Measurements from ENCODE around the gene WNK4. TPM values are rescaled to one million over a fixed set of nuclear protein-coding genes. Genes with fewer than 3 reads are reported as not detected.

Gene WNK4
- total and polyA plus RNA-seq, 10 of the 15 experiments (the other 5 are each of a cell fraction or from before 2014, with no cell fraction given): 0.06 to 0.29 (median 0.13) TPM; not detected in 5

- POLR2A ChIA-PET: no interaction called here
- WGBS (ENCODE audit: insufficient coverage, insufficient replicate concordance, low lambda C conversion rate, missing lambda C conversion rate): 52% methylated on average over 31 of the region's 39 CpGs
- no peaks in the 10 kb centered on the region; the same call in 2 of the 3 replicates for H3K9me3 ChIP-seq (replicated peaks; ENCODE audit: control insufficient read depth, insufficient read depth, low read length)
- H3K79me2 ChIP-seq (ENCODE audit: control insufficient read depth, insufficient read depth, low read length): no peaks in the 10 kb centered on the region
- peaks cover 7 to 21% of the 10 kb centered on the region in 2 experiments for H3K27me3 ChIP-seq (replicated peaks in 1 of 2; ENCODE audit: control insufficient read depth in 2 of 2, insufficient read depth in 2 of 2, low read length in 1 of 2)
- no peak for DNase-seq (ENCODE audit: low read depth, low spot score)
- FAIRE-seq: no peak
- H4K20me1 ChIP-seq (ENCODE audit: control insufficient read depth, insufficient read depth): no peaks in the 10 kb centered on the region; the same call in 1 of the 2 replicates
- no peak overlapping the region for H3K4me2 ChIP-seq (ENCODE audit: control insufficient read depth, insufficient read depth)
- RAD21 ChIA-PET (ENCODE audit: unreplicated experiment): interaction anchor here (0.7 kb wide), 1 partner anchor 39 kb away, joined by 3 read pairs; no protein-coding TSS in a partner anchor
- CTCF ChIA-PET: no interaction called here
- in situ Hi-C loops (cut with MboI) (no loop called here), intact Hi-C loops (cut with micrococcal nuclease; ENCODE audit: unreplicated experiment) (no loop called here)
- no peak overlapping the region for H2AFZ ChIP-seq (ENCODE audit: control insufficient read depth, low read depth, low read length)
- H3K4me1 ChIP-seq (ENCODE audit: control insufficient read depth, insufficient read depth, low read length): peaks cover under 1% of the 10 kb centered on the region
- no peak; the same call in 2 of the 3 replicates for ATAC-seq
- TF ChIP-seq POU2F2 (IDR thresholded peaks at IDR 0.05; ENCODE audit: borderline replicate concordance, low read depth, low read length): no peak
- TF ChIP-seq YBX1 (IDR thresholded peaks at IDR 0.05): no peak
- TF ChIP-seq CEBPB (IDR thresholded peaks at IDR 0.05; ENCODE audit: borderline replicate concordance in 1 of 2, low read depth in 2 of 2, low read length in 2 of 2): no peak
- TF ChIP-seq STAT3 (IDR thresholded peaks at IDR 0.05; ENCODE audit: low read depth, low read length): no peak
- TF ChIP-seq NR2C2 (IDR thresholded peaks at IDR 0.05; ENCODE audit: borderline replicate concordance, control insufficient read depth, insufficient read length, low read depth): no peak
- no peak for TF ChIP-seq USF2 (IDR thresholded peaks at IDR 0.05; ENCODE audit: borderline replicate concordance, low read depth, low read length)
- no peak for TF ChIP-seq BRCA1 (IDR thresholded peaks at IDR 0.05; ENCODE audit: low read depth, low read length)
- no peak overlapping the region for H3K4me3 ChIP-seq
- H3K27ac ChIP-seq (ENCODE audit: control insufficient read depth, insufficient read depth): no peak overlapping the region
- SMC1A ChIA-PET (ENCODE audit: uncharacterized antibody, unreplicated experiment): no interaction called here
- no peak overlapping the region for H3K9ac ChIP-seq (ENCODE audit: control insufficient read depth, insufficient read depth, low read length)
- no TSS peak for BruUV-seq (replicated peaks)
- peaks cover 5 to 7% of the 10 kb centered on the region in 2 experiments; a peak in 3 of 4 replicates for H3K36me3 ChIP-seq (ENCODE audit: control insufficient read depth in 2 of 2, insufficient read depth in 2 of 2, low read length in 1 of 2)
Observed at GRCh38 chr17:42780851-42781638, 635 bp downstream of the WNK4 start.

All from GM12878 (cell line).